RKO (cell line): ENCODE results near the gene CEPT1.

Source experiments
- DNase-seq: peaks from one replicate; pipeline ENCODE4 v3.0.0-alpha.2; 2016; ENCODE audit warnings: low spot score

Gene CEPT1

DNA sequence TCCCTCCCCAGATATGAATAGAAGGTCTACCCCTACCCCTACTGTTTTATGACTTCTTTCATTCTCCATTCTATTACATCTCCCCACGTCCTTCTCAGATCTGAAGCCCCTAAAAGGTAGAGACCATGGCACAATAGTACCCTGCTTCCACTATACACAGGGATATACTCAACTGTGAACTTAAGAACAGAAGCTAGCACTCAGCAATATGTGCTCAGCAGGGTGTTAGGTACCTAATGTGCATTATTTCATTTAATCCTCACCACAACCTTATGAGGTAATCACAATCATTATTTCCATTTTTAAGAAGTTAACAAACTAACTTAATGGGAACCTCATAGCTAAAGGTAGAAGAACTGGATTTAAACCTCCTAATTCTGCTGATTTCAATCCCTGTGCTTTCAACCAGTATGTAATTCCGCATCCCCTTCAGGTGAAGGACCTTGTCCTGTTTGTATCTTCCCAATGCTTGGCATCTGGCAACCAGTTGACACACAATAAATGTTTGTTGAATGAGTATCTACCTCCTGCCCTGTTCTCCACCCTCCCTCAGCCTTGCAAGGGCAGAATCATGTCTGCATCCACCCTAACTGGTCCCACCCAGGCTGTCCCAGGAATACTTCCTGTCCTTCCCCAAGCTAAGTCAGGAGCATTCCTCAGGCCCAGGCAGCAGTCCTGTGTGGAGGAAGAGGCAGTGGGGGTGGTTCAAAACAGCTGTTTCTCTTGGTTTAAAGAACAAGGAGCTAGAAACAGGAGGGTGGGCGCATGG lies 53.9 kb downstream of the CEPT1 start:
- no peak for DNase-seq

- DNase-seq = no peak
Measured at GRCh38 chr1:111195002-111195684, 55.1 kb downstream of the CEPT1 start.

GRCh38 chr1:111196213-111196612 lies 56.2 kb downstream of the CEPT1 start:
- no peak for DNase-seq

GRCh38 chr1:111197598-111198284 lies 57.7 kb downstream of the CEPT1 start:
- DNase-seq = no peak

DNA sequence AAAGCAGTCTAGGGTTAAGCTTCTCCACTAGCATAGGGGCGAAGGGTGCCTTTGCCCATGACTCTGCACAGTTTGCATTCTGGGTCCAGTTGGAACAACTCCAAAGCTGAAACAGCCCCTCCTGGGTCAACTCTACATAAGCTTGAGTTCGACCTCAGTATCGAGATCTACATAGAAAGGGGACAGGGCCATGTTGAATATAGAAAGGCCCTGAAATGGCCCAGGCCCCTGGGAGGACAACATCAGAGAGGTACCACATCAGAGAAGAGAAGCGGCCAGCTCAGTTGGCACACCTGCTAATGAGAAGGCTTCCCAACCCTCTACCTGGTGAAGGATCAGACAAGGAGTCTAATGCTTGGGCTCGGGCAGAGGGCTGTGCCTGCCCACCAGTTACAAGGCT lies 58.8 kb downstream of the CEPT1 start:
- no peak for DNase-seq

GRCh38 chr1:111199329-111199728 lies 59.3 kb downstream of the CEPT1 start:
- no peak for DNase-seq

GRCh38 chr1:111199881-111200801 lies 60.1 kb downstream of the CEPT1 start, which contains the start of gene DENND2D:
Gene DENND2D, minus strand, starts transcription at chr1:111200646. Its CDS starts 187 bp downstream, at chr1:111200459.
- no peak for DNase-seq

- no peak for DNase-seq
Measured at GRCh38 chr1:111200802-111201161, 60.8 kb downstream of the CEPT1 start.

DNA sequence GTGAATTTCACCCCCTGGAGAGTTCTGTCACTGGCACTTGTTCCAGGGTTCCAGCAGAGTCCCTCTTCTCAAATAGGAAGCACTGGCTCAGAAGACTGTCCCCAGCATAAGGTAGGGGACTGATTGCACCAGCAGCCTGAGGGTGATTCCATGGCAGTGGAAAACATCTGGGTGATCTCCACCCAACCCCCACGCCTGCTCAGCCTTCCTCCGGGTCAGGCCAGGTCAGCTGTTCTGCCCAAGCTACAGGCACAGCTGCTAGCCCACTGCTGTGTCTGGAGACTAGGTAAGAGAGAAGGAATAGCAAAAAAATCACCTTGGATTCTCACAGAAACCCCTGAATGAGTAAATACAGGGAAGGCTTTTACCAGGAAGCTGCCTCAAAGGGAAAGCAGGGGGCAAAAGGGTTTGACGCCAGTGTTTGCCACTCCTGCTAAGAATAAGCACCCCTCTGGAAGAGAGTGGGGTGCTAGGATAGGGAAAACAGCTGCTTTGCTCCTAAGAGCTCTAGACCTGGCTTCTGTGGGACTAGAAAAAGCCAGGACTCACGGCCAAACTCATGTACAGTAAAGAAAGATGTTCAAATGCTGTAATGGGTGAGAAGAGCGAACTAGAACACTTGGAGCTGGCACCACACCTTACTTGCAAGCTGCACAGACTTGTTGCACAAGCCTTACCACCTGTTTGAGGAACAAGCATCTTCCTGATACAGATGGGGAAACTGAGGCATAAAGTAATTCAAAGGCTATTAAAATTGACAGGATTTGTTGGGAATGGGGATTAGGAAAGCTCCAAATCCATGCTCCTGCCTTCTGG lies 61.5 kb downstream of the CEPT1 start:
- no peak for DNase-seq

- DNase-seq = no peak
Measured at GRCh38 chr1:111202366-111202706, 62.3 kb downstream of the CEPT1 start.

DNA sequence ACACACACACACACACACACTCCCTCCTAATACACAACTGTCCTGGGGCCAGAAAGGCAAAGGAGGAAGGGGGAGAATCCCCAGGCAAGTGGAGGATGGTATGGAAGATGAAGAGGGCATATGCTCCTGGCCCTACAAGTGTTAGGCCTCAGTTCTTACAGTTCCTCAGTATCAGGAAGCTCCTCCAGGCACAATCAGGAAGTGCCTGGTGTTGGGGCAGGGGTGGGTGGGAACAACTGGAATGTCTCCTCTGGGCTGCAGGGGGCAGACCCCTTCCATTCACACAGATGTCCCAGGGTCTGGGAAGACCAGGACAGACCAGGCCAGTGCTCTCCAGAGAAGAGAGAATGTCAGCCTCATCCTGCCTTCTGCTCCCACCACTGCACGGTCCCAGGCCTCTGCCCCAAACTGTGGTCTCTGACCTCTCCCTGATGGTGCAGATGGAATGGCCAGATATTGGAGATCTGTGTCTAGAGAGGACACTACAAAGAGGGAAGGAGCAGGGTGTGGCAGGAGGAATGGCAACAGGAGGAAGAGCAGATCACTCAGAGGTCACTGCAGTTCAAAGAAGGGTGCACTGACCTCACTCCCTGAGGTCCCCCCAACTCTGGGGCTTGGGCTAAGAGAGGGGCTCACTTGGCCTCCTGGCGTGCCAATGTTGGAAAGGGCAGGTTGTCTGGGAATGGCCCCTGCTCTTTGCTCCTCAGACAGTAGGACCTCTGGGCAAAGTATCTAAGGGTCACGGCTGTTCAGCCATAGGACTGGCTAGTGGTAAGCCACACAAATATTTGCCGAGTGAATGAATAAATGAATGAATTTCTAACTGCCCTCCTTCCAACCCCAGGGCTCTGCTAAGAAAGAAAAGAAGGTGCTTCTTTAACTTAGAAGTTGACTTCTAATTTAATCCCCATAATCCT lies 62.9 kb downstream of the CEPT1 start:
- DNase-seq = no peak

DNA sequence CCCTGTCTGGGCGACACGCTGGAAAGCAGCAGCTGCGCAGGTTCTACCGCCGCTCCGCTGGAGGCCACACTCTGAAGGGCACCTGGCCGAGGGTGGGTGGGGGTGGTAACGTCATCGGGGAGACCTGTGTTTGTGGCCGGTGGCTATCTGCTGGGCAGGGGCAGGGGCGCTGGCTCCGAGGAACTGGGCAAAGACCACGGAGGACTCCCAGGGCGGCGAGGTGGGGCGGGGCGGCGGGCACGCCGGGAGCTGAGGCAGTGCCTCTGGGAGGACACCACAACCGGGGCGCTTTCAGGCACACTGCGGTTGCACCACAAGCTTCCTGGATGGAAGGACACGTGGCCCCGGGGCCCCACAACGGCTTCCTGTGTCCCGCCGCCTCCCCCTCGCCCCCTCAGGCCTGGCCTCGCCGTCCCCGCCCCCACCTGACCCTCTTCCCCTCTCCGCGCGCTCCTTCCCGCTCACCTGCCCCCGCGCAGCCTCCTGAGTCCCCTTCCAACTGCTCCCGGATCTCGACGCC lies 63.7 kb downstream of the CEPT1 start:
- no peak for DNase-seq

- DNase-seq = no peak
Measured at GRCh38 chr1:111204201-111204982, 64.4 kb downstream of the CEPT1 start.

- no peak for DNase-seq
Measured at GRCh38 chr1:111204983-111205713, 65.1 kb downstream of the CEPT1 start.

DNA sequence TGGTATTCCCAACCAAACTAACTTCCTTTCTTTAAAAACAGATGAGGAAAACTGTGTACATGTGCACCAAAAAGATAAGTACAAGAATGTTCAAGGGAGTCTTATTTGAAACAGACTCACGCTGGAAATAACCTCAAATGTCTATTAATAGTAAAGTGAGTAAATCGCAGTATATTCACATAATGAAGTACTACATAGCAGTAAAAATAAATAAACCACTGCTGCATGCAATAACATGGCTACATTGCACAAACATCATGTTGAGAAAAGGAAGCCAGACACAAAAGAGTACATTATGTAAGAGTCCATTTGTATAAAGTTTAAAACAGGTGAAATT lies 65.7 kb downstream of the CEPT1 start:
- DNase-seq = no peak

GRCh38 chr1:111208921-111209320 lies 68.9 kb downstream of the CEPT1 start:
- no peak for DNase-seq

GRCh38 chr1:111209622-111210021 lies 69.6 kb downstream of the CEPT1 start:
- no peak for DNase-seq

GRCh38 chr1:111211921-111212320 lies 71.9 kb downstream of the CEPT1 start:
- no peak for DNase-seq
